Endothelial cell of umbilical vein (primary cell): ENCODE data around the gene PADI6. TPM values are rescaled to one million over a fixed set of nuclear protein-coding genes. Genes with fewer than 3 reads are reported as not detected.

Experiments used
- BruUV-seq: library from RNA; stranded (reverse); fragments of 400-500 nt; replicated peaks from 2 replicates; lab custom pipeline; 2021; lab: Mats Ljungman, UMichigan
- CTCF ChIA-PET: fragments of 300-600, 350-600 bp; sonication (Branson Sonifier 250); formaldehyde crosslinking; loops from one replicate; lab custom pipeline; 2021; ENCODE audit warnings: antibody characterized with exemption, inconsistent platforms; lab: Charles Lee
- POLR2A ChIA-PET: fragments of 300-600, 350-600 bp; sonication (Branson Sonifier 250); formaldehyde crosslinking; loops from one replicate; lab custom pipeline; 2021; ENCODE audit warnings: antibody characterized with exemption, inconsistent platforms; lab: Charles Lee
- DNase-seq: peaks from one replicate; pipeline ENCODE4 v3.0.0-alpha.2; 2011; ENCODE audit warnings: low read depth, low spot score
- FAIRE-seq: peaks from 2 replicates; lab custom pipeline; 2011; peaks lifted over from hg19 to GRCh38; lab: Jason Lieb, UNC
- H2AFZ ChIP-seq: 2 replicates; pipeline ENCODE4 v1.6.0; 2012; ENCODE audit warnings: low read depth, low read length, control low read depth, inconsistent platforms
- H3K27ac ChIP-seq: 2 replicates; pipeline ENCODE4 v1.5.1; 2011; ENCODE audit warnings: low read depth, mild to moderate bottlenecking, control low read depth, low read length, moderate library complexity; ENCODE audit not compliant: insufficient read depth
- H3K27me3 ChIP-seq, 2 experiments: 2 replicates each; pipeline versions ENCODE4 v1.6.0 to v1.6.1; 2011; ENCODE audit warnings: low read length in 2 of 2, mixed read lengths in 1 of 2; ENCODE audit not compliant: control insufficient read depth in 2 of 2, insufficient read depth in 2 of 2
- H3K36me3 ChIP-seq, 2 experiments: 2 replicates in 1 of 2; 3 replicates in 1 of 2; pipeline ENCODE4 v1.5.1; 2011; ENCODE audit warnings: low read length in 2 of 2, mild to moderate bottlenecking in 1 of 2, moderate library complexity in 1 of 2; ENCODE audit not compliant: control insufficient read depth in 2 of 2, insufficient read depth in 2 of 2; ENCODE audit errors: extremely low read depth in 1 of 2
- H3K4me1 ChIP-seq: 3 replicates; pipeline ENCODE4 v1.5.1; 2011; ENCODE audit warnings: mild to moderate bottlenecking, low read length; ENCODE audit not compliant: control insufficient read depth, insufficient read depth; ENCODE audit errors: extremely low read depth
- H3K4me2 ChIP-seq: 2 replicates; pipeline ENCODE4 v1.6.1; 2011; ENCODE audit warnings: low read length, control low read depth, mixed read lengths; ENCODE audit not compliant: insufficient read depth
- H3K4me3 ChIP-seq, 3 experiments: fragments of 200-600 bp in 1 of 3; sonication (generic), shearing (Covaris generic) in 1 of 3; replicated peaks in 1 of 3; 2 replicates each; pipeline ENCODE4 v1.5.1; 2011 to 2016; ENCODE audit warnings: control low read depth in 3 of 3, low read length in 3 of 3, mild to moderate bottlenecking in 2 of 3, inconsistent platforms in 1 of 3, low read depth in 1 of 3, moderate library complexity in 1 of 3; ENCODE audit not compliant: insufficient read depth in 1 of 3
- H3K79me2 ChIP-seq: 2 replicates; pipeline ENCODE4 v1.6.0; 2012; ENCODE audit warnings: low read length, inconsistent platforms; ENCODE audit not compliant: control insufficient read depth, insufficient read depth
- H3K9ac ChIP-seq: replicated peaks from 2 replicates; pipeline ENCODE3; 2011; ENCODE audit warnings: low read length, control low read depth; ENCODE audit not compliant: insufficient read depth; ENCODE audit errors: extremely low read depth
- H3K9me1 ChIP-seq: replicated peaks from 3 replicates; pipeline ENCODE4 v1.6.0; 2011; ENCODE audit warnings: mild to moderate bottlenecking, low read length; ENCODE audit not compliant: control insufficient read depth, insufficient read depth; ENCODE audit errors: extremely low read depth
- H3K9me3 ChIP-seq: replicated peaks from 2 replicates; pipeline ENCODE4 v1.5.1; 2012; ENCODE audit warnings: low read length, inconsistent platforms; ENCODE audit not compliant: control insufficient read depth, insufficient read depth
- H4K20me1 ChIP-seq: replicated peaks from 2 replicates; pipeline ENCODE3; 2011; ENCODE audit warnings: mild to moderate bottlenecking, low read length; ENCODE audit not compliant: control insufficient read depth, insufficient read depth; ENCODE audit errors: extremely low read depth
- CTCF ChIP-seq, 2 donors: IDR thresholded peaks; 1 replicate in 1 of 2; 2 replicates in 1 of 2; pipeline ENCODE4 v1.5.1; 2011; ENCODE audit warnings: low read length in 2 of 2, mild to moderate bottlenecking in 2 of 2, moderate library complexity in 2 of 2, control low read depth in 1 of 2, inconsistent platforms in 1 of 2, low read depth in 1 of 2; ENCODE audit not compliant: insufficient read depth in 1 of 2; ENCODE audit errors: extremely low read depth in 1 of 2
- JUN ChIP-seq: IDR thresholded peaks from 2 replicates; pipeline ENCODE4 v1.6.1; 2011; ENCODE audit warnings: borderline replicate concordance, low read depth; ENCODE audit not compliant: insufficient read length, insufficient read depth
- MYC ChIP-seq: IDR thresholded peaks from one replicate; pipeline ENCODE4 v1.6.1; 2011; ENCODE audit warnings: mild to moderate bottlenecking, low read depth, low read length
- dilution Hi-C: fragments of 300-500 bp; cut with MboI; formaldehyde crosslinking; loops from one replicate; pipeline ENCODE4 v1.15.0; 2019; ENCODE audit warnings: low sequenced_read_pairs; ENCODE audit not compliant: extremely low pct_ligation_motif_present
- intact Hi-C: fragments of 100-400 bp; cut with micrococcal nuclease; formaldehyde crosslinking; loops from one replicate; pipeline ENCODE4 v1.10.0; 2022
- polyA plus RNA-seq, 4 experiments: library from polyadenylated mRNA; depleted of rRNA in 3 of 4; stranded (reverse) in 3 of 4; unstranded in 1 of 4; fragments of >200 nt; gene quantifications; 2 replicates each; pipeline versions ENCODE4 v1.2.1 to v1.2.3, GENCODE V29; 2011 to 2012; ENCODE audit warnings: missing spikeins in 1 of 4
- total RNA-seq: library from RNA; stranded (reverse); gene quantifications from 2 replicates; pipeline ENCODE4 v1.2.3, GENCODE V29; 2021

Gene PADI6
- total and polyA plus RNA-seq, 2 donors (not counting 3 experiments of a cell fraction or from before 2014, with no cell fraction given): not detected

DNA sequence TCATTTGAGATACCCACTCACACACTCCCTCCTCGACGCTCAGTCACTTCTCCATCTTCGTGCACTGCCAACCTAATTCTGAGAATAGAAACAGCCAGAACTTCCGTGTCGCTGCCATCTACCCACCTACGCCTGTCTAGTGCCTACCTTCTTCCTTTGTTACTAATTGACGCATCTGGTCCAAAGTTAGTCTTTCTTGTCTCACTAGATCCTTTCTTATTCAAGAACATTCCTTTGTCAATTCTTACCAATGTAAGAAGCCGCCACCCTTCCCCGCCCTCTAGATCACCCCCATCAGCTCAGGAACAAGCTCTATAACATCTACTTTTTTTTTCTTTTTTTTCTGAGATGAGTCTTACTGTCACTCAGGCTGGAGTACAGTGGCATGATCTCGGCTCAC, 3.7 kb downstream of the PADI6 start:
- dilution Hi-C loops: no loop called here
- no peaks in the 10 kb centered on the region for H3K9me3 ChIP-seq
- H3K4me1 ChIP-seq: no peaks in the 10 kb centered on the region
- H3K4me2 ChIP-seq: no peak overlapping the region
- H4K20me1 ChIP-seq: no peaks in the 10 kb centered on the region
- no peak overlapping the region for H3K27ac ChIP-seq
- no TSS peak for BruUV-seq
- TF ChIP-seq JUN: no peak
- TF ChIP-seq MYC: no peak
- TF ChIP-seq CTCF (IDR thresholded peaks at IDR 0.05; ENCODE audit: extremely low read depth in 1 of 2, insufficient read depth in 1 of 2, low read depth in 1 of 2, low read length in 2 of 2): no peak
- DNase-seq: no peak
- H3K9ac ChIP-seq: no peak overlapping the region
- no peaks in the 10 kb centered on the region for H3K36me3 ChIP-seq
- no peak overlapping the region for H2AFZ ChIP-seq
- ChIA-PET CTCF (no interaction called here), POLR2A (no interaction called here)
- no peaks in the 10 kb centered on the region for H3K9me1 ChIP-seq
- H3K27me3 ChIP-seq: peaks cover 0 to 3% of the 10 kb centered on the region in 2 experiments
- intact Hi-C loops: no loop called here
- H3K79me2 ChIP-seq: no peaks in the 10 kb centered on the region
- FAIRE-seq: no peak
- H3K4me3 ChIP-seq: no peak overlapping the region

DNA sequence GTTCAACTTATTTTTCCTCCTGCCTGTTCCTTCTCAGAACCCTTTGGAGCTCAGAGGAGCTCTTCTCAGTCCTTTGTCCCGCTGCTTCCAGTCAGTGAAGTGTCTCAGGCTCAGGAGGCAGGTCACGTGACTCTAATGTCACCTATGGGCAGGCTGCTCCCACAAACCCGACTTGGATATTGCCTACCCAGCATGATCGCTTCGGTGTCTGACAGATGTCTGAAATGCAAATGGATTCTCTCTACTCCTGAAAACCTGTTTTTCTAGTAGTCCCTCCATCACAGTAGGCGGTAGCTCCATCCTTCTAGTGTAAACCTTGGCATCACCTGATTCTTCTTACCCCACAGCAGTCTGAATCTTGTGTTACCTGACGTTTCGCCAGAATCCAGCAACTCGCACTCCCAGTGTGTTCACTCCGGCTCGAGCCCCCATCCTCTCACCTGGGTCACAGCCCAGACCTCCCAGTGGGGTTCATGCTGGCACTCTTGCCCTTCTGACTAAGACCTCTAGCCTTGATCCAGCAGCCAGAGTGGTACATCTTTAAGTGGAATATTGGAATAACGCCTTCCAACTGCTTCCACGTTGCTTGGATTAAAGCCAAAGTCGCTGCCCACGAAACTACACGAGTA, 5.4 kb downstream of the PADI6 start:
- DNase-seq (no peak), FAIRE-seq (no peak)
- Histone ChIP-seq H2AFZ (no peak overlapping the region), H3K36me3 (no peaks in the 10 kb centered on the region), H3K9me1 (no peaks in the 10 kb centered on the region), H3K9me3 (no peaks in the 10 kb centered on the region), H3K9ac (no peak overlapping the region), H3K27ac (no peak overlapping the region), H3K4me3 (no peak overlapping the region), H3K4me2 (no peak overlapping the region), H3K27me3 (peaks cover 0 to 3% of the 10 kb centered on the region in 2 experiments), H3K4me1 (no peaks in the 10 kb centered on the region), H3K79me2 (no peaks in the 10 kb centered on the region), H4K20me1 (no peaks in the 10 kb centered on the region)
- no TSS peak for BruUV-seq
- POLR2A ChIA-PET: no interaction called here
- intact Hi-C loops (no loop called here), dilution Hi-C loops (no loop called here)
- TF ChIP-seq CTCF (IDR thresholded peaks at IDR 0.05; ENCODE audit: extremely low read depth in 1 of 2, insufficient read depth in 1 of 2, low read depth in 1 of 2, low read length in 2 of 2): no peak
- CTCF ChIA-PET: no interaction called here
